HG03457 (cell line): ENCODE results near the gene KCNC1.

Experiments
- ATAC-seq: cut with Tn5 transposase; IDR thresholded peaks from one replicate; pipeline ENCODE4 v1.9.1; 2021; ENCODE audit warnings: moderate number of reproducible peaks; ENCODE audit not compliant: unreplicated experiment

The KCNC1 gene

DNA sequence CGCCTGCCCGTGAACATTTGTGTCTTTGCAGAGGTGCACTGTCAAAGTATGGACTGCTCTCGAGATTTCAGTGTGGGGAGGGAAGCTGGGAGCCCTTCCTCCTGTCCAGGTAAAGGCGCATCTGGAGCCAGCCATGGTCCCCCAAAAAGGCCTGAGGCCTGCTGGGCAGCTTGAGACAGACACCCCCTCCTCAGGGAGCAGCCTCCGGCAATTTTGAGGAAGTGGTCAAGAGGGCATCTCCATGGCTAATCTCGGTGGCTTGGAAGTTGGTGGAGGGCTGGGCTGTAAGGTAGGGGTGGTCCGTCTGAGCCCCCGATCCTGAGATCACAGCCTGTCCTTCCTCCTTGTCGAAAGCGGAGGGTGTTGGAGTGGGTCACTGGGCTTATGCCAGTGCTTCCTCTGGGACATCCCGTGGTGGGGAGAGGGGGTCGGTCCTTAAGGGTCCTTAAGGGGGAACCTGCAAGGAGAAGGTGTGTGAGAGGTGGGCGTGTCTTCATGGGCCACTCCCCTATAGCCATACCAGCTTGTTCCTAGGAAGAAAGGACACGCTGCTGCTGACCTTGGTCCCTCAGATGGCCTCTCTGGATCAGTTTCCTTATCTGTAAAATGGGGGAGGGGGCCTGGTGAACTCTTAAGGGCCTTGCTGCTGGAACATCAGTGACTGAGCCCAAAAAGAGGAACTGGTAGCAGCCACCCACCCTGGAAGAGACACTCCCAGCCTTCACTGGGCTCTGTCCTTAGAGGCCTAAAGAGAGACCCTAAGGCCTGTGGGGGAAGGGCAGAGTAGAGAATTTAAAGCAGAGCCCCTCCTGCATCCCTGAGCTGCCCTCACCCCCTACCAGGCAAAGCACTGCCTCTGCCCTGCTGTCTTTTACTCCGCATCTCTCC, 2.6 kb downstream of the KCNC1 start:
- no peak for ATAC-seq

DNA sequence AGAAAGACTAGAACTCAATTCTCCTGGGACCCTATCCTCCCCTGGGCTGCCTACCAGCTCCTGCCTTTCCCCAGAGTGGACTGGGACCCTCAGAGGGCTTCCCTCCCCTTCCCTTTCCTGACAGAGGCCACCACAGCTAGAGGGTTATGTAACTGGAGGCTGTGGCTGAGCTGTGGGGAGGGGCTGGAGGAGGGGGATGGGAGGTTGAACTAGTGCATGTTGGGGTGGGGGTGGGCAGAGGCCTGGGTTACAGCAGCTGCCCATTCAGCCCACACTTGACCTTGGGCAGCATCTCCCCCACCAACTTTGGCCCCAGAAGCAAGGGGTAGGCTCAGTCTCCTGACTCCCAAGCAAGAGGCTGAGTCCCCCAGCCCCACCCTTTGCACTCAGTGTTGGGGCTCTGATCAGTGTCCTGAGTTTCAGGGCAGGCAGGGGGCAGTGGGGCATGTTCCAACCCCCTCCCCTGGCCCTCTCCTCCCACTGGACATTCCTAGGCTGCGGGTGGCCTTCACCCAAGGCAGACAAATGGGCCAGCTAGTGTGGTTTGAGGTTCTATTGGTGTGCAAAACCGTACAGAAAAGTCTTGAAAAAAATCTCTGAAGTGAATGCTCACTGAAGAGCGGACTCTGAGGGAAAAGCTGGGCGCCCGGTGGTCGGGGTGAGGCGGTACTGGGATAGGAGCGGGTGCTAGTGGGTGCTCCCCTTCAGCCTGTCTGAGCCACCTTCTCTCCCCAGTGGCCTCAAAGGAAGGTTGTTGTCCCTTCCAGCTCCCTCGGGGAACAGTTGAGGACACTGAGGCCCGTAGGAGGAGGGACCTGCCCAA, 3.8 kb downstream of the KCNC1 start:
- ATAC-seq: no peak

DNA sequence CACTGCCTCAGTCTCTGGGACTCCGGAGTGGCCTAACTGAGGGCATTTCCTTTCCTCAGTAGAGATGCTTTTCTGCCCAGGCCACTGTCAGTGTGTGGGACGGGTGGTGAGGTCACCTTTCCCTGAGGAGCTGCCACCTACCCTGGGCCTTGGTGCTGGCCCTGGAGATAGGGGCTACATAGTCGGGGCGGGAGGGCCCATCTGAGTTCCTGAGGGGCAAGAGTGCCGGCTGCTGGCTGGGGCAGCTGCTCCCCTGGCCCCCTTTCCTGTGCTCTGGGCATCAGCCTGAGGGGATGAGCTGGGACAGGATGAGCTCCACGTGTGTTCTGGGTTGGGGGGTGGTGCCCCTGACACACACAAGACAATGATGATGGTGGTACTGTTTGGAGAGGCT, 5.4 kb downstream of the KCNC1 start:
- ATAC-seq: no peak

DNA sequence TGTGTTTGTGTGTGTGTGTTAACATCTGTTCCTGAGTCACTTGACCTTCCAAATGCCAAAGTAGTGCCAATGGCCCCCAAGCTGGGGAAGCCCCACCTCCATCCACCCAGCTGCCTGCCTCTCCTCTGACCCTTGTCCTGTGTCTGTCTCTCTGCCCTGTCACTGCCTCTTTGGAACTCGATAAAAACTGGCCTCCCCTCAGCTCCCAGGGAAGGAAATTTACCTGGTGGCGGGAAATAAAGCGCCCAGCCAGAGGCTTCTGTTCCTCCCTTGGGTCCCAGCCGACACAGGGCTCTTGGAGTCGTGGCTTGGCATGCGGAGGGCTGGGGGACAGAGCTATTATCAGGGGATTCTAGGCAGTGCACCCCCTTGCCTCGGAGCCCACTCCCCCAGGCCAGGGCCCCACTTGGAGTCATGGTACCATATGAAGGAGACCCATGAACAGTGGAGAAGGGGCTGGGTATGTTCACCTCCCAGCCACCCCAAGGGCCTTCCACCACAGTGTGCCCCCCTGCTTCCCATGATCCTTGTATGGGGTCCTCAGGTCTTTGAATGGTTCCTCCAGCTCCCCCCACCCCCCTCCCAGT, 6.2 kb downstream of the KCNC1 start:
- no peak for ATAC-seq

DNA sequence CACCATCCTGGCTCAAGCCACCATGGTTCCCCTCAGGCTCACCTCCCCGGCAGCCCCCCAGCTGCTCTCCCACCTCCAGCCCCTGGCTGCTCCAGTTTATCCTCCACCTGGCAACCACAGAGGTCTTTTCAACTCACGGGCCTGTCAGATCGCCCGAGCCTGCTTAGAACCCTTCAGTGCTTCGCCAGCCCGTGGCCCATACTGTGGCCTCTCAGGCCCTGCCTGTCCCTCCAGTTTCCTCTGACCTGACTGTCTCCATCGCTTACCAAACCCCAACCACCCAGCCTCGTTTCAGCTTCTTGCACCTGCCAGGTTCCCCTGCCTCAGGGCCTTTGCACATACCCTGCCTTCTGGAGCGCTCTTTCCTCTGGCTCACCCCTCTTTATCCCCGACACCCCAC, 6.9 kb downstream of the KCNC1 start:
- no peak for ATAC-seq

DNA sequence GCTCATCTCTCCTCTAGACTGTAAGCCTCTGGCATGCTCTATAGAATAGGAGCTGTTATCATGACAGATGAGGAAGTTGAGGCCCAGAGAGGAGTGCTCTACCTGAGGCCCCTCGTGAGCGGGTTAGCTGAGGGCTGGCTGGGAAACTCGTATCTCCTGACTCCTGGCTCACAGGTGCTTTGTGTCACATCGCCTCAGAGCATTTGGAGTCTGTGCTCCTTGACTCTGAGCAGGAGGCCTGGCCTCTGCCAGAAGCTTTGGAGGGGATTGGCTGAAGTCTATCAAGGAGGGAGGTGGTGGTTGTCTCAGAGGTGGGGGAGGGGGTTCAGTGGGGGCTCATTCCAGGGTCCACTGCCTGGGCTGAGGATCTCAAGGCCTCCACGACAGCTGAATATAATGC, 7.4 kb downstream of the KCNC1 start:
- no peak for ATAC-seq

DNA sequence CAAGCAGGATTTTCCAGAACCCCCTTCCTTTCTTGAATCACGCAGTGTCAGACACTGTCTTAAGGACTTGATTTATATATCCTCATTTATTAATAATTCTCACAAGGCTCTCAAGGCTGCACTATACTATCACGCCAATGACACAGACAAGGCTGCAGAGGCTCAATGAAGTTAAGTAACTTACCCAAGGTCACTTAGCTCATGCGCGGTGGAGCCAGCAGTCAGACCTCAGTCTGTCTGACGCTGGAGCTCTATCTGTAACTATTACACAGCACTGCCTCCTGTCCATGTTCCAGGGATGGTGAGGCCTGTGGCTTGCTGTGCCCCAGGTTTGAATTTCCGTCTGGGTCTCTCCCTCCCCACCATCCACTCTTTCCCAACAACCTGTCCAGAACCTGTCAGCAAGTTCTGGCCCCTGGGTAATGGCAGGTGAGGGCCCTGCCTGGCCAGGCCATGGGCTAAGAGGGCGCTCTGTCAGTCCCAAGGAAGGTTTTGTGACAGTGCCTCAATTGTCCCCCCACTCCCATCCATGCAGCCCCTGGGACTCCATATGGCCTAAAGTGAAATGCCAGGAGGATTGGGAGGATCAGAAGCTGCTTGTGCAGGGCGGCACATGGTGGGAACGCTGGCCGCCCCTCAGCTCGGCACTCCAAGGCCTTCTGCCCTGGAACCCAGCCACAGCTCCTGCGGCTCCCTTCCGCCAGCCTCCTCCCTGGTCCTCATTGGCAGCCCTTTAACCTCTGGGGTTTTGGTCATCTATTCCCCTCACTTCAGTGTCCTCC, 8.6 kb downstream of the KCNC1 start:
- ATAC-seq: no peak

DNA sequence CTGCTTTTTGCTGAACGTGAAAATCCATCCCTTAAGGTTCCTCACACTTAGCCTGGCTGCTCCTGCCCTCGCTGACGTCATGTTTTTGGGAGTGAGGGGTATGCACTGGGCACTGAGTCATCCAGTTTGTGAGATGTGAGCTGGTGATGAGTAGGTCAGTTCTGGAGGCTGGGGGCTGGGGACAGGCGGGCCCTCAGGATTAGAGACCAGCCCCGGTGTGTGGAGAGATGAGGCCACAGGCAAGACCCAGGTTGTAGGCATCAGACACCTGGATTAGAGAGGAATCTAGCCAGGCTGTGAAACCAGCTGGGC, 9.2 kb downstream of the KCNC1 start:
- no peak for ATAC-seq

DNA sequence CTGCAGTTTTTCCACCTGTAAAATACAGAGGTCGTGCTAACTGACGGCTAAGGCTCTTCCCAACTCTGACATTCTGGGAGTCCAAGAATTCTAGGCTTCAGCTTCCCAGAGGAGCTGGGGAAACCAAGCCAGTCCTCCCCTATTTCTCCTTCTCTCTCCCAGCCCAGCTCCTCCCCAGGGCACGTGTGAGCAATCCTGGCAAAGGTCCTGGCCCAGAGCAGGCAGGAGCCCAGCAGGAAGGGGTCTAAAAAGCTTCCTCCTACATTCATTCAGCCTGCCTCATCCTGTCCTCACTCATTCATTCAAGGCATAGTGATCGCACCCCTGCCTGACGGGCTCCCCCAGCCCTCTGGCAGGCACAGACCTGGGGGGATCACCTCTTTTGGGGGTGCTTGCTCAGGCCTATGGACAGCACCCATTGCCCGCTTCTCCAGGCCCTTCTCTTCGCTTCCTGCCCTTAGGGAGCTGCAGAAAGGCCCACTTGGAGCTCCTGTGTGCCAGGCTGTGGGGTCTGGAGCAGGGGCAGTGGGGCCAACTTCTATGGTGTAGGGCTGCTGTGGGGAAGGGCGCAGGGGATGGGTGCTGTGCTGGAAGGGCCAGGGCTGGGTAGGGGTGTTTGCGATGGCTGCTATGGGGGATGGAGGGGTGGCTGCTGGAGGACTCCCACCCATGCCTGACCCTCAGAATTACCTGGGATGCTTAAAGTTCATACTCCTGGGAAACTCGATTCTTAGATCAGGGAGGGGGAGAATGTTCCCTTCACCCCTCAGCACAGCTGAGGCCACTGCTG, 9.8 kb downstream of the KCNC1 start:
- ATAC-seq: no peak

DNA sequence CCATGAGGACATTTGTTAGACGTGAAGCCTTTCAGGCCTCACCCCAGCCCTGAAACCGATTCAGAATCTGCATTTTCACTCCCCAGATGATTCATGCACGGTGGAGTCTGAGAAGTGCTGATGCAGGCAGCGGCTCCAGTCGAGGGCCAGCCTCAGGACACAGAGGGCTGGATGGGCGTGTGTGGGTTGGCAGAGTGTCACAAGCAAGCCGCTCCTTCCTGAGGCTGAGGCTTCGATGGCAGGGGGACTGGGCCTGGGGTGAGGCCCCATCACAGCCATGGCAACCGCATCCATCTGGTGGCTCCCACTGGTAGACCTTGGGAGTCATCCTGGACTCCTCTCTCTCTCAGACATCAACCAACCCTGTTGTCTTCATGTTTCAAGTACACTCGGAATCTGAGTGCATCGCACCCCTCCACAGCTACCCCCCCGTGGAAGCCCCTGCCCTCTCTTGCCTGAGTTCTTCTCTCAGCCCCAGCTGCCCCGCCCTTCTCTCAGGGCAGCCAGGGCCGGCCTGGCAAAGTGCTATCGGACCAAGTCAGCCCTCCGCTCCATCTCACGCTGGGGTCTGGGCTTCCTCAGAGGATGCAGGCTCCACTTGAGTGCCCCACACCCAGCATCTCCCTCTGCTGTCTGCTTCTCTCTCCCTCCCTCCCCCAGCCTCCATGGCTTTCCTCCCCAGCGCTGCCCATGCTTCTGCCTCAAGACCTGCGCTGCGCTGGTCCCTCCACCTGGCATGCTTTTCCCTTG, 10.6 kb downstream of the KCNC1 start:
- no peak for ATAC-seq

DNA sequence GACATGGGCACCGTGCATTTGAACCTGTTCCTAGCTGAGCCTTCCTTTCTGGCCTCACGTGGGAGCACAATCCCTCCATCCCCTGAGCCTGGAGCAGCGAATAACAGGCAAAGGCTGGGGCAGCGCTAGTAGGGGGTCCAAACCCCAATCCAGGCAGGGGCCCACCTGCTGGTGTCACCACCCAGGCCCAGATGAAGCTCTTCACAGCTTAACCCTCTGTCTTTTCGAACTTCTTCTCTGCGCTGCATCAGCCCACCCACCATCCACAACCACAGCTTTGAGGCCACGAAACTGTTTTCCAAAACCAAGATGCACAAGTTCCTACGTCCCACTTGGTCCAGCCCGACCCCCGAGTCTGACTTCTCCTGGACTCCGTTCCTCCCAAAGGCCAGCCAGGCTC, 11.5 kb downstream of the KCNC1 start:
- ATAC-seq: no peak

DNA sequence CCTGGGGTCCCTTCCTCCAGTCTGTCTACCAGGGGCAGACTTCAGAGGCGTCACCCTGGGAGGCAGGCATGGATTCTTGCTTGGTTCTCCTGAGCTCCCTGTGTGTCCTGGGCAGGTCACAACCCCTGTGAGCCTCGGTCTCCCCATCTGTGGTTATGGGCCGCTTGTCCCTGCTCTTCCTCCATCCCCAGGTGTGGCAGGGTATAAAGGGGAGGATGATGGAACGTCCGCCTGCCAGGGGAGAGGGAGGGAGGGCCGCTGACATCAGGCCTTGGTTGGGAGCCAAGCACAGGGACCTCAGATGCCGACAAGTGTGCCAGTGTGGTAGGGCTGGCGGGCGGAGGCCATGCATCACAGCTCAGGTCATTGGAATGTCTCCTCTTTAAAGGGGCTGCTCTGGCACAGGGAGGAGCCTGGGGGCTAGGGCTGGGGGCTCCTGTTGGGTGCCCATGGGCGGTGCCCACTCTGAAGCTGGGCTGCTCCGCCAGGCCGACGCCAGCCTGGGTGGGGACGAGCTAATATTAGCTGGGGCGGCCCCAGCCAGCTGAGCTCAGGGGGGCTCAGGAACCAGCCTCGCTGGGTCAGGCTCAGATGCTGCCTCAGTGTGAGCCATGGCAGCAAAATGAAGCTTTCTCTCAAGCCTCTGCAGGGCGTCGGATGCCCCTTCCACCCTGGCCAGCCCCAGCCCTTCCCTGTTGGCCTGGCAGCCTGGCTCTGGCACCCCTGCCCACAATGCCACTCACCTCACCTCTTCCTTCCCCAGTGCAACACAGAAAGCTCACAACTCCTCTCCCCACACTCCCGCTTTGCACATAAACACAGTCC, 12.8 kb downstream of the KCNC1 start:
- ATAC-seq: no peak

DNA sequence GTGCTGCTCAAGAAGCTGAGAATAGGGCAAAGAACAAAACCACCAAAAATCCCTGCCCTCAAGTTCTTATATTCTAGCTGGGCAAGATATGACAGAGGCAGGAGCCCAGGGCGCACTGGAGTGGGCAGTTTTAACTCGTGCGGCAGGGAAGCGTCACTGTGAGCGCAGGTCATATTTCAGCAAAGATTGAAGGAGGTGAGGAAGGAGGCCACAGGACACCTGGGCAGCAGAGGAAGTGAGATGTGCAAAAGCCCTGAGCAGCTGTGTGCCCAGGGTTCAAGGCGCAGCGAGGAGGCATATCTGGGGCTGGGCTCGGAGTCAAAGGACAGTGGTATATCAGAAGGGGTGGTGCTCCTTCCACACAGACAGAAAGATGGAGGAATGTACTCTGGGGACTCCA, 13.5 kb downstream of the KCNC1 start:
- ATAC-seq: no peak

DNA sequence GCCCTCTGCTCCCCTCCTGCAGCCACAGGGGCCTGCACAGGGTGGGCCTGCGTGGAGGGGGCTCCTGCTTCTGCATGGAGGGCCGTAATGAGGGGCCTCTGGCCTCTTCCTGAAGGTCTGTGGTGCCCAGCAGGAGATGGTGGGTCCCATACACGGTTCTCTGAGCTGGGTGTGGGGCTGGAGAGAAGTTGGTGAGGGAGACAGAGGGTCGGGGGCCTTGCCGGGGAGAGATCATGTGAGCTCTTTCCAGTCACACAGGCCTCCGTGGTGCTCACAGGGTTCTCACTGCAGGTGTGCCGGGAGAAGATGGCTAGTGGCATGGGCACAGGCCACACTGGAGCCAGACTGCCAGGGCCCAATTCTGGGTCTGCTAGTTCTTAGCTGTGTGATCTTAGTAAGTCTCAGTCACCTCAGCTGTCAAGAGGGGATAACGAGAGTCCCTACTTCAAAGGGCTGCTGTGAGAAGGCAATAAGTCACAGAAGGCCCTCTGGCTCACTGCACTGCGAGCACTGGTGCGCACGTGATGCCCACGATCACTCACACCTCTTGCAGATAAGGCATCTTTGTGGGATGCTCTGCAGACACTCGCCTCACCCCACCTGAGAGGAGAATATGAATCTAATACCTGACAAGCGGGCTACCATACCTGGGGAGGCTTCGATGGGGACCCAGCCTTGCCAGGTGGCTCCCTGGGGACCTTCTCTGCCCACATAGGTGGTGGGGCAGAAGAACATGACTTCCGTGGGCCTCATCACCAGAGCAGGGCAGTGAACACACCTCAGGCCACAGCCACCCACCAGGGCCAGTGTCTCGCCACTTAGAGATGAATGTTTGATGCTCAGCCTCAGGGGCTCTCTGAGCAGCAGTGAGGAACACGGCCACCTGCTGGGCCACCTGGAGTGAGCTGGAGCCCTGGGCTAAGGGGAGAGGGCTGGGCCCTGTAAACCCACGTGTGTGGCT, 14.5 kb downstream of the KCNC1 start:
- no peak for ATAC-seq

DNA sequence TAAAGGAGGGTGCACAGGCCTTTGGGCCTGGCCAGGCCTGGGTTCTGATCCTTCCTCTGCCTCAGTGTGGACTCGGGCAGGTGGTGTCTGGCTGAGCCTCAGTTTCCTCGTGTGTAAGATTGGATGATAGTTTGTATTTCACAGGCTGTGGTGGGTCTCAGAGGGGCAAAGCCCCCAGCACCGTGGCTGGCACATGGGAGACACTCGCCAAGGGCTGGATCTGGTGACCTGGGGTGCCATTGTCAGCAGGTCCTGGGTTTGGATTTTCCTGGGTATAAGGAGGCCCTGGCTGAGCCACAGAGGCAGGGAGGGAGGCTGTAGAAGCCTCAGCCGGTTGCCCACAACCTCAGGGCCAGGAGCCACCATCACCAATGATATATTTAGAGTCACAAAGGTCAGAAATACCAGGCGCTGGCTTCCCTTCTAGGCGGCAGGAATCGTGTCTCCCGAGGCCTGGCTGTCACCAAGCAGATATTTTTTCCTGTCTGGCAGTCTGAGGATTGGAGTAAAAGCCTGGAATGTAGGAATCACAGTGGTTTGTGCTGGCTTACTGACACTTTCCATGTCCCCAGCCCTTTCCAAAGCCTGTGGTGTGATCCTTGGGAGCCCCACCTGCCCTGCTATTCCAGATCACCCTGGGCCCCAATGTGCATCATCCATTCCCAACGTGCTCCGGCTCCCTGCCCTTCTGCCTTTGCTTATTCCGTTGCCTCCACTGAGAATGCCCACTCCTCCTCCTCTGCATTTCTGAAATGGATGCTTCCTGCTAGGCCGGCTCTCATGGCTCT, 15.6 kb downstream of the KCNC1 start:
- no peak for ATAC-seq

DNA sequence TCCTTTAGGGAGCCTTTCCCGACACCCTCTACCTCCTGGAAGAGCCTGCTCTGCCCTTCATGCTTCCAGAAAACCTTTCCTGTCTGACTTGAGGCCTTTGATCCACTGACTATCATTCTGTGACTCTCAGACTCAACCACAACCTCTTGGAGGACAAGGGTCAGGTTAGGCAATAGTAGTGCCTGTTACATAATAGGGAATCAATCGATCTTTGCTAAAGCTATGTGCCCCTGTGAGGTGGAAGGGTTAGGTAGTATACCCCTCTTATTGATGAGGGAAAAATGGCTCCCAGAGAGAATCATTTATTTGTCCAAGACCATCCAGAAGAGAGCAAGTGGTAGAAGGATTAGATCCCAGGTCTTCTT, 16.2 kb downstream of the KCNC1 start:
- no peak for ATAC-seq

DNA sequence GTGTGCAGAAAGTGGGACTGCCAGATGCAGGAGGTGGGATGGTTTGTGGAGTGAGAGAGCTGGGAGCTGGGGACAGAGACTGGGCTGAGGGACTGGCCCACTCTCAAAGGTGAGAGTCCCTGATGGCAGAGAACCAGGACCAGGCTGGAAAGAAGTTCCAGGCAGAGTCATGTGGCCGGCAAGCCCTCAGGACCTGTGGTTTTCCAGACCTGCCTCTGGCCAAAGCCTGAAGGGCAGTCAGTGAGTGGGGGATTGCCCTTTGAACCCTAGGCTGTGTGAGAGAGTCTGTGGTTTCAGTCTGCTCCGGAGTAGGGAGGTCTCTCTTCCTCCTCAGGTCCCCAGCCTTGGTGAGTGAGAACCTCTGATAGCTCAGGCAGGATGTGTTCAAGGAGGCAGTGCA, 17.0 kb downstream of the KCNC1 start:
- ATAC-seq: no peak
